ENCODE measurements around the gene CD209.

Gene CD209

GRCh38 chr19:7738023-7738422 lies 9.3 kb downstream of the CD209 start (continued):
- TF ChIP-seq ZBTB26 (tag by site-specific recombination; optimal IDR thresholded peaks at IDR 0.05), result no peak
- TF ChIP-seq ZNF707 (tag by site-specific recombination; IDR thresholded peaks at IDR 0.05), result no peak
- no peak for TF ChIP-seq ZNF202 (tag by site-specific recombination; IDR thresholded peaks at IDR 0.05; ENCODE audit: borderline replicate concordance)

GRCh38 chr19:7737215-7737614 lies 10.1 kb downstream of the CD209 start:
- no peak overlapping the region for H3K4me3 ChIP-seq (ENCODE audit: low read depth, low read length)
- no peaks in the 10 kb centered on the region for H3K9me3 ChIP-seq (ENCODE audit: control insufficient read depth, insufficient read depth, low read depth, low read length)
- H3K4me1 ChIP-seq (ENCODE audit: control insufficient read depth, insufficient read depth, low read length), result no peaks in the 10 kb centered on the region
- CTCF ChIA-PET, result interaction anchor here (0.7 to 0.8 kb wide), 2 partner anchors 169 to 185 kb away, joined by 3 read pairs; no protein-coding TSS in a partner anchor
- H3K27ac ChIP-seq (ENCODE audit: extremely low read depth, low read depth, low read length), result no peak overlapping the region
- no peaks in the 10 kb centered on the region for H3K36me3 ChIP-seq (ENCODE audit: control insufficient read depth in 2 of 2, insufficient read depth in 1 of 2, low read length in 2 of 2)
- POLR2A ChIA-PET, result no interaction called here
- TF ChIP-seq ZFP3 (tag by site-specific recombination; IDR thresholded peaks at IDR 0.05; ENCODE audit: low read depth) (no peak), ZNF433 (tag by site-specific recombination; IDR thresholded peaks at IDR 0.05; ENCODE audit: low read depth) (no peak), ZNF146 (tag by site-specific recombination; IDR thresholded peaks at IDR 0.05) (no peak), ZNF292 (tag by site-specific recombination; IDR thresholded peaks at IDR 0.05; ENCODE audit: borderline replicate concordance, low read depth) (no peak), ZNF529 (tag by site-specific recombination; IDR thresholded peaks at IDR 0.05; ENCODE audit: insufficient replicate concordance) (no peak), ZNF561 (tag by site-specific recombination; IDR thresholded peaks at IDR 0.05; ENCODE audit: borderline replicate concordance) (no peak), ZNF10 (tag by site-specific recombination; IDR thresholded peaks at IDR 0.05) (no peak), ZNF658 (tag by site-specific recombination; IDR thresholded peaks at IDR 0.05) (no peak), ZNF214 (tag by site-specific recombination; IDR thresholded peaks at IDR 0.05; ENCODE audit: borderline replicate concordance) (no peak), MZF1 (tag by site-specific recombination; IDR thresholded peaks at IDR 0.05; ENCODE audit: borderline replicate concordance) (no peak), IKZF3 (tag by site-specific recombination; IDR thresholded peaks at IDR 0.05) (no peak), ZNF37A (tag by site-specific recombination; IDR thresholded peaks at IDR 0.05) (no peak)
- TF ChIP-seq, protein P1, sequence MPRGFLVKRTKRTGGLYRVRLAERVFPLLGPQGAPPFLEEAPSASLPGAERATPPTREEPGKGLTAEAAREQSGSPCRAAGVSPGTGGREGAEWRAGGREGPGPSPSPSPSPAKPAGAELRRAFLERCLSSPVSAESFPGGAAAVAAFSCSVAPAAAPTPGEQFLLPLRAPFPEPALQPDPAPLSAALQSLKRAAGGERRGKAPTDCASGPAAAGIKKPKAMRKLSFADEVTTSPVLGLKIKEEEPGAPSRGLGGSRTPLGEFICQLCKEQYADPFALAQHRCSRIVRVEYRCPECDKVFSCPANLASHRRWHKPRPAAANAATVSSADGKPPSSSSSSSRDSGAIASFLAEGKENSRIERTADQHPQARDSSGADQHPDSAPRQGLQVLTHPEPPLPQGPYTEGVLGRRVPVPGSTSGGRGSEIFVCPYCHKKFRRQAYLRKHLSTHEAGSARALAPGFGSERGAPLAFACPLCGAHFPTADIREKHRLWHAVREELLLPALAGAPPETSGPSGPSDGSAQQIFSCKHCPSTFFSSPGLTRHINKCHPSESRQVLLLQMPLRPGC (tag by site-specific recombination; IDR thresholded peaks at IDR 0.05), result no peak

DNA sequence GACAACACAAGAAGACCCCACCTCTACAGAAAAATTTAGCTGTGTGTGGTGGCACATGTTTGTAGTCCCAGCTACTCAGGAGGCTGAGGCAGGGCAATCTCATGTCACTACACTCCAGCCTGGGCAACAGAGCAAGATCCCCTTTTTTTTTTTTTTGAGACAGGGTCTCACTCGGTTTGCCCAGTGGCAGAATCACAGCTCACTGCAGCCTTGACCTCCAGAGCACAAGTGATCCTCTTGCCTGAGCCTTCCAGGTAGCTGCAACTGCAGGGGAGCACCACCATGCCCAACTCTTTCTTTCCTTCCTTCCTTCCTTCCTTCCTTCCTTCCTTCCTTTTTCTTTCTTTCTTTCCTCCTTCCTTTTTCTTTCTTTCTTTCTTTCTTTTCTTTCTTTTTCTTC lies 11.2 kb downstream of the CD209 start:
- ChIA-PET POLR2A (no interaction called here), CTCF (no interaction called here)
- no peaks in the 10 kb centered on the region for H3K36me3 ChIP-seq (ENCODE audit: control insufficient read depth in 2 of 2, insufficient read depth in 1 of 2, low read length in 2 of 2)
- no peaks in the 10 kb centered on the region for H3K4me1 ChIP-seq (ENCODE audit: control insufficient read depth, insufficient read depth, low read length)
- H3K4me3 ChIP-seq (ENCODE audit: low read depth, low read length), result no peak overlapping the region
- TF ChIP-seq ZNF398 (tag by site-specific recombination; IDR thresholded peaks at IDR 0.05) (no peak), KLF17 (tag by site-specific recombination; IDR thresholded peaks at IDR 0.05) (no peak), ZNF830 (tag by site-specific recombination; IDR thresholded peaks at IDR 0.05; ENCODE audit: low read depth) (no peak), ZNF366 (tag by site-specific recombination; conservative IDR thresholded peaks at IDR 0.05) (peak; percentile 89), ZBTB48 (tag by site-specific recombination; IDR thresholded peaks at IDR 0.05) (no peak), ZNF514 (tag by site-specific recombination; IDR thresholded peaks at IDR 0.05) (no peak)
- H3K9me3 ChIP-seq (ENCODE audit: control insufficient read depth, insufficient read depth, low read depth, low read length), result no peaks in the 10 kb centered on the region
- no peak overlapping the region for H3K27ac ChIP-seq (ENCODE audit: extremely low read depth, low read depth, low read length)

All from HEK293 (cell line).